HepG2 (cell line): ENCODE data around the gene PPP4R3A. TPM values are rescaled to one million over a fixed set of nuclear protein-coding genes. Genes with fewer than 3 reads are reported as not detected.

Experiments
- ARID3A ChIP-seq: IDR thresholded peaks from 2 replicates; pipeline ENCODE4 v1.6.1; 2012; ENCODE audit warnings: low read depth, low read length, improper control_type of control experiment
- ARNTL ChIP-seq: sonication (generic); formaldehyde crosslinking; IDR thresholded peaks from 2 replicates; pipeline ENCODE4 v1.4.0; 2020; ENCODE audit warnings: mild to moderate bottlenecking, missing genetic modification reagents
- ATF1 ChIP-seq: IDR thresholded peaks from 2 replicates; pipeline ENCODE4 v1.6.1; 2016; ENCODE audit warnings: mild to moderate bottlenecking, control low read depth
- ELF4 ChIP-seq: sonication (generic); formaldehyde crosslinking; IDR thresholded peaks from 2 replicates; pipeline ENCODE4 v1.5.0; 2020; ENCODE audit warnings: missing genetic modification reagents, mild to moderate bottlenecking, moderate library complexity, borderline replicate concordance
- FOXC1 ChIP-seq: sonication (generic); formaldehyde crosslinking; IDR thresholded peaks from 2 replicates; pipeline ENCODE4 v1.8.0; 2022; ENCODE audit warnings: mild to moderate bottlenecking, missing genetic modification reagents, borderline replicate concordance
- HMG20B ChIP-seq: conservative IDR thresholded peaks from 2 replicates; pipeline ENCODE4 v1.6.1; 2016; ENCODE audit warnings: missing genetic modification reagents, missing compliant biosample characterization
- HOXA3 ChIP-seq: sonication (generic); formaldehyde crosslinking; IDR thresholded peaks from 2 replicates; pipeline ENCODE4 v1.5.0; 2020; ENCODE audit warnings: missing genetic modification reagents
- KLF13 ChIP-seq: sonication (generic); formaldehyde crosslinking; IDR thresholded peaks from 2 replicates; pipeline ENCODE4 v1.4.0; 2020; ENCODE audit warnings: mild to moderate bottlenecking, missing genetic modification reagents
- KLF9 ChIP-seq: IDR thresholded peaks from 2 replicates; pipeline ENCODE4 v1.6.1; 2016; ENCODE audit warnings: low read depth
- LCORL ChIP-seq, 2 experiments: fragments of 450-650 bp in 1 of 2; sonication (generic) in 1 of 2; formaldehyde crosslinking in 1 of 2; IDR thresholded peaks; 2 replicates each; pipeline versions ENCODE4 v1.5.0 to v1.6.1; 2017 to 2020; ENCODE audit warnings: antibody characterized with exemption in 1 of 2, missing genetic modification reagents in 1 of 2
- SIN3B ChIP-seq: fragments of 150-350 bp; IDR thresholded peaks from 2 replicates; pipeline ENCODE4 v1.6.1; 2014; ENCODE audit warnings: low read length
- SP4 ChIP-seq: sonication (generic); formaldehyde crosslinking; IDR thresholded peaks from 2 replicates; pipeline ENCODE4 v1.8.1; 2023; ENCODE audit warnings: mild to moderate bottlenecking, missing genetic modification reagents
- SRSF9 ChIP-seq: fragments of 200-400 bp; formaldehyde crosslinking; IDR thresholded peaks from 2 replicates; pipeline ENCODE4 v1.6.1; 2018; ENCODE audit warnings: borderline replicate concordance, mild to moderate bottlenecking, low read depth, low read length; ENCODE audit not compliant: insufficient read depth, poor library complexity, severe bottlenecking
- TMF1 ChIP-seq: sonication (generic); formaldehyde crosslinking; IDR thresholded peaks from 2 replicates; pipeline ENCODE4 v1.8.1; 2022; ENCODE audit warnings: low read depth, missing genetic modification reagents
- ZNF276 ChIP-seq: sonication (generic); formaldehyde crosslinking; IDR thresholded peaks from 2 replicates; pipeline ENCODE4 v1.4.0; 2020; ENCODE audit warnings: mild to moderate bottlenecking, low read depth, missing genetic modification reagents
- ZNF430 ChIP-seq: sonication (generic); formaldehyde crosslinking; IDR thresholded peaks from 2 replicates; pipeline ENCODE4 v1.9.0; 2021; ENCODE audit warnings: mild to moderate bottlenecking, missing genetic modification reagents
- ZNF749 ChIP-seq: sonication (generic); formaldehyde crosslinking; IDR thresholded peaks from 2 replicates; pipeline ENCODE4 v1.8.0; 2022; ENCODE audit warnings: mild to moderate bottlenecking, missing genetic modification reagents, moderate library complexity, borderline replicate concordance
- ZSCAN20 ChIP-seq: sonication (generic); formaldehyde crosslinking; IDR thresholded peaks from 2 replicates; pipeline ENCODE4 v1.4.0; 2020; ENCODE audit warnings: missing genetic modification reagents, mild to moderate bottlenecking, borderline replicate concordance
- ZSCAN31 ChIP-seq: sonication (generic); formaldehyde crosslinking; IDR thresholded peaks from 2 replicates; pipeline ENCODE4 v1.5.0; 2020; ENCODE audit warnings: low read depth, mild to moderate bottlenecking, missing genetic modification reagents
- polyA plus RNA-seq, 8 experiments: library from polyadenylated mRNA; depleted of rRNA in 3 of 8; stranded (reverse) in 7 of 8; unstranded in 1 of 8; fragments of >200 nt; fragmentation: Illumina TruSeq in 4 of 8; extraction: Trizol in 4 of 8; gene quantifications; 2 replicates each; pipeline versions ENCODE4 v1.2.1 to v1.2.3, GENCODE V29; 2011 to 2016; ENCODE audit warnings: low read depth in 4 of 8, missing spikeins in 1 of 8, mixed read lengths in 1 of 8; ENCODE audit not compliant: insufficient read depth in 1 of 8
- total RNA-seq, 5 experiments: library from RNA; depleted of rRNA; stranded (reverse); fragments of >200 nt; fragmentation: Illumina TruSeq; extraction: Trizol; gene quantifications; 2 replicates each; pipeline ENCODE4 v1.2.3, GENCODE V29; 2016; ENCODE audit warnings: low read depth in 1 of 5
- TF ChIP-seq, protein P1 (sequence below): sonication (generic); formaldehyde crosslinking; IDR thresholded peaks from 2 replicates; pipeline ENCODE4 v1.4.0; 2020; ENCODE audit warnings: missing genetic modification reagents

Gene PPP4R3A
- total and polyA plus RNA-seq, 2 of the 13 experiments (the other 11 are each of a cell fraction or from before 2014, with no cell fraction given), result 22.5 to 57.4 TPM

DNA sequence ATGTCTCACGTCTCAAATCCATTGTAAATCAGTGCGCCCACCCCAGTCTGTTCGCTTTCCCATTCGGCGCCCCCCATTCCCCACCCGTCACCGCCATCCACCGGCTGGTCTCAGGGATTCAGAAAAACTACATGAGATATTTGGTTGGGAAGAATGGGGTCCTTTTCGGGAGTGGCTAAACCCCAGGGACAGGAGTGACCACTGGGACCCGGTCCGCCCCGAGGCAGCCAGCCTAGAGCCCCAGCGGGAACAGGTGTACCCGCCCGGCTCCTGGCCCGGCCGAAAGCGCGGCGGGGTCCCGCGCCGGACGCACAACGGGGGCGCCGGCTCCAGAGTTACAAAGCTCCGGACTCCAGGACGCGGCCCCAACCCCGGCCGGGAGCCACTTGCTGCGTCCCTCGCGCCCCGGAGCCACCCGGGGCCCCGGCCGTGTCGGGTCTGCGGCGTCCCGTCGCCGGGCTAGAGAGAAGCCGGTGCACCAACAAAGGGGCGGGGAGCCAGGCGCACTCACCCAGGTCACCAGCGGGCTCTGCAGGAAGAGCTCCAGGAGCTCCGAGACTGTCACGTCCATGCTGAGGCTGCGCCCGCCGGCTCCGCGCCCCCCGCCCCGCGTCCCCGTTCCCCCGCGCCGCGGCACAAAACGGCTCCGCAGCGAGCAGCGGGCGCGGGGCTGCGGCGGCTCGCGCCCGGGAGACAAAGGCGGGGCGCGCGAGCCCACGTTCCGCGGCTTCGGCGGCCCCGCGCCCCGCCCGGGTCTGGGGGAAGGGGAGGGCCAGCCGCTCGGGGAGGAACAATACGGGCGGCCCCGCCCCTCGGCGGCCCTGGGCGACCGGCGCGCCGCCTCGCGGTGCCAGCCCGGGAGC is 92.8 kb downstream of the PPP4R3A start, which contains the start of gene CCDC88C (continued):
- TF ChIP-seq ZNF276 (CRISPR knock-in tag) (no peak), SP4 (CRISPR knock-in tag) (no peak; the same call in 1 of the 2 replicates), ARID3A (no peak), ATF1 (CRISPR knock-in tag) (no peak), FOXC1 (CRISPR knock-in tag) (no peak), KLF9 (no peak), LCORL (IDR thresholded peaks at IDR 0.05) (no peak), LCORL (CRISPR knock-in tag; IDR thresholded peaks at IDR 0.05) (no peak), ZNF430 (CRISPR knock-in tag) (no peak), KLF13 (no peak), SRSF9 (no peak), HMG20B (CRISPR knock-in tag) (no peak), ZSCAN31 (peak; percentile 0; the same call in 1 of the 2 replicates), ZNF749 (CRISPR knock-in tag) (no peak), HOXA3 (no peak), ZSCAN20 (CRISPR knock-in tag) (0 out of 2 replicates have a peak, but pooled peaks have one; percentile 49), TMF1 (CRISPR knock-in tag) (no peak), ARNTL (CRISPR knock-in tag) (no peak), SIN3B (no peak), ELF4 (CRISPR knock-in tag) (no peak)
- TF ChIP-seq, protein P1, sequence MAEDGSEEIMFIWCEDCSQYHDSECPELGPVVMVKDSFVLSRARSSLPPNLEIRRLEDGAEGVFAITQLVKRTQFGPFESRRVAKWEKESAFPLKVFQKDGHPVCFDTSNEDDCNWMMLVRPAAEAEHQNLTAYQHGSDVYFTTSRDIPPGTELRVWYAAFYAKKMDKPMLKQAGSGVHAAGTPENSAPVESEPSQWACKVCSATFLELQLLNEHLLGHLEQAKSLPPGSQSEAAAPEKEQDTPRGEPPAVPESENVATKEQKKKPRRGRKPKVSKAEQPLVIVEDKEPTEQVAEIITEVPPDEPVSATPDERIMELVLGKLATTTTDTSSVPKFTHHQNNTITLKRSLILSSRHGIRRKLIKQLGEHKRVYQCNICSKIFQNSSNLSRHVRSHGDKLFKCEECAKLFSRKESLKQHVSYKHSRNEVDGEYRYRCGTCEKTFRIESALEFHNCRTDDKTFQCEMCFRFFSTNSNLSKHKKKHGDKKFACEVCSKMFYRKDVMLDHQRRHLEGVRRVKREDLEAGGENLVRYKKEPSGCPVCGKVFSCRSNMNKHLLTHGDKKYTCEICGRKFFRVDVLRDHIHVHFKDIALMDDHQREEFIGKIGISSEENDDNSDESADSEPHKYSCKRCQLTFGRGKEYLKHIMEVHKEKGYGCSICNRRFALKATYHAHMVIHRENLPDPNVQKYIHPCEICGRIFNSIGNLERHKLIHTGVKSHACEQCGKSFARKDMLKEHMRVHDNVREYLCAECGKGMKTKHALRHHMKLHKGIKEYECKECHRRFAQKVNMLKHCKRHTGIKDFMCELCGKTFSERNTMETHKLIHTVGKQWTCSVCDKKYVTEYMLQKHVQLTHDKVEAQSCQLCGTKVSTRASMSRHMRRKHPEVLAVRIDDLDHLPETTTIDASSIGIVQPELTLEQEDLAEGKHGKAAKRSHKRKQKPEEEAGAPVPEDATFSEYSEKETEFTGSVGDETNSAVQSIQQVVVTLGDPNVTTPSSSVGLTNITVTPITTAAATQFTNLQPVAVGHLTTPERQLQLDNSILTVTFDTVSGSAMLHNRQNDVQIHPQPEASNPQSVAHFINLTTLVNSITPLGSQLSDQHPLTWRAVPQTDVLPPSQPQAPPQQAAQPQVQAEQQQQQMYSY, result peak; percentile 48; the same call in 1 of the 2 replicates
